DND-41 (cell line): Measurements from ENCODE around the gene DNAH1.

Experiments used
- ATAC-seq: fragments of 200-7000 bp; cut with Tn5 transposase; 3 replicates; pipeline ENCODE4 v1.9.1; 2021; ENCODE audit warnings: low read depth; ENCODE audit not compliant: insufficient read depth
- DNase-seq: peaks from one replicate; pipeline ENCODE4 v3.0.0-alpha.2; 2020
- H2AFZ ChIP-seq: 2 replicates; pipeline ENCODE4 v1.6.0; 2012; ENCODE audit warnings: low read depth, low read length
- H3K27ac ChIP-seq: 2 replicates; pipeline ENCODE4 v1.5.1; 2012; ENCODE audit warnings: low read length, inconsistent platforms
- H3K27me3 ChIP-seq: fragments of 200-600 bp; sonication (generic); 2 replicates; pipeline ENCODE4 v1.6.0; 2012; ENCODE audit warnings: low read length, mild to moderate bottlenecking, inconsistent platforms; ENCODE audit not compliant: insufficient read depth, poor library complexity
- H3K36me3 ChIP-seq: 2 replicates; pipeline ENCODE4 v1.5.1; 2012; ENCODE audit warnings: low read length, inconsistent platforms; ENCODE audit not compliant: insufficient read depth
- H3K4me1 ChIP-seq: 2 replicates; pipeline ENCODE4 v1.5.1; 2012; ENCODE audit warnings: mild to moderate bottlenecking, low read length; ENCODE audit not compliant: insufficient read depth
- H3K4me2 ChIP-seq: 2 replicates; pipeline ENCODE4 v1.6.0; 2012; ENCODE audit warnings: mild to moderate bottlenecking, moderate library complexity, low read length, inconsistent platforms; ENCODE audit not compliant: insufficient read depth
- H3K4me3 ChIP-seq, 2 experiments: fragments of 200-600 bp in 1 of 2; shearing (Covaris generic) in 1 of 2; 2 replicates each; pipeline ENCODE4 v1.5.1; 2012 to 2016; ENCODE audit warnings: inconsistent platforms in 2 of 2, low read length in 2 of 2, mild to moderate bottlenecking in 2 of 2, low read depth in 1 of 2, moderate library complexity in 1 of 2
- H3K79me2 ChIP-seq: 2 replicates; pipeline ENCODE4 v1.6.0; 2012; ENCODE audit warnings: low read length, inconsistent platforms; ENCODE audit not compliant: insufficient read depth
- H3K9ac ChIP-seq: 2 replicates; pipeline ENCODE4 v1.6.0; 2012; ENCODE audit warnings: low read depth, mild to moderate bottlenecking, inconsistent platforms, low read length, moderate library complexity
- H3K9me3 ChIP-seq: 2 replicates; pipeline ENCODE4 v1.5.1; 2012; ENCODE audit warnings: low read length, moderate library complexity, mild to moderate bottlenecking, inconsistent platforms; ENCODE audit not compliant: insufficient read depth, severe bottlenecking
- H4K20me1 ChIP-seq: 2 replicates; pipeline ENCODE4 v1.6.0; 2012; ENCODE audit warnings: low read length; ENCODE audit not compliant: insufficient read depth
- EZH2 ChIP-seq: IDR thresholded peaks from 3 replicates; pipeline ENCODE4 v1.6.1; 2012; ENCODE audit warnings: borderline replicate concordance, low read depth, mild to moderate bottlenecking, moderate library complexity, low read length, inconsistent platforms; ENCODE audit not compliant: severe bottlenecking
- TF ChIP-seq, protein P1 (sequence below): IDR thresholded peaks from 2 replicates; pipeline ENCODE4 v1.5.1; 2012; ENCODE audit warnings: borderline replicate concordance, low read length, moderate library complexity, mild to moderate bottlenecking; ENCODE audit not compliant: poor library complexity, severe bottlenecking; ENCODE audit errors: extremely low read depth

Gene DNAH1

DNA sequence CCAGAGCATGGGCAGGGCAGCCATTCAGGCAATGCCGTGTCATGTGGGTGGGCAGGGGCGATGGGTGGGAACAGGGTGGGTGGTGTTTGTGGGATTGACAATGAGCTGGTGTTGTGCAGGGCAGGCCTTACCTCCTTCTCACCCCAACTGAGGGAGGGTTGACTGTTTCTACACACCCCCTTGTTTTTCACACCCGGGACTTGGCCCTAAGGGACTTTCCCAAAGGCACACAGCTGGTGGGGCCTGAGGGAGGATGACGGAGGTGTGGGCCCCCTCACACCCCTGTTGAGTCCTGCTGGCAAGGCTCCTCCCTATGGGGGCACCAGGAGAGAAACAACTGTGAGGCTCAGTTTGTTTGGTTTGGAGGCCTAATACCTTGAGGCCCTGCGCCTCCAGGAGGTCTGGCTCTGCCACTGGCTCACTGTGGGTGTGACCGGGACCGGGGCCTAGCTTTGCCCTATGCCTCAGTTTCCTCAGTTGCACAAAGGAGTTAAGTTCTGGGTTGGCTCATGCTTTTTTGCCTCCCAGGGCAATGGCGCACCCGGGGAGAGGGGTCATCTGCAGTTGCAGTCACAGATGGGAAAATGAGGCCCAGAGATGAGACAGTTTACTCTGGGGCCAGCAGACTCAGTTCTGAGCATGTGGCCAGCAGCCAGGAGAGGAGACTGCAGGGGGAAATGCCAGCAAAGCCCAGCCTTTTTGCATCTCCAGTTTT lies 5.1 kb upstream of the DNAH1 start:
- Histone ChIP-seq H3K79me2 (no peaks in the 10 kb centered on the region), H3K4me2 (no peak overlapping the region), H3K27me3 (no peaks in the 10 kb centered on the region), H3K9ac (no peak overlapping the region), H3K9me3 (no peaks in the 10 kb centered on the region), H3K27ac (no peak overlapping the region), H3K36me3 (no peaks in the 10 kb centered on the region), H2AFZ (no peak overlapping the region), H3K4me3 (no peak overlapping the region), H3K4me1 (no peaks in the 10 kb centered on the region), H4K20me1 (0 out of 2 replicates have a peak, but pooled peaks cover 1% of the 10 kb centered on the region)
- ATAC-seq = no peak
- TF ChIP-seq, protein P1, sequence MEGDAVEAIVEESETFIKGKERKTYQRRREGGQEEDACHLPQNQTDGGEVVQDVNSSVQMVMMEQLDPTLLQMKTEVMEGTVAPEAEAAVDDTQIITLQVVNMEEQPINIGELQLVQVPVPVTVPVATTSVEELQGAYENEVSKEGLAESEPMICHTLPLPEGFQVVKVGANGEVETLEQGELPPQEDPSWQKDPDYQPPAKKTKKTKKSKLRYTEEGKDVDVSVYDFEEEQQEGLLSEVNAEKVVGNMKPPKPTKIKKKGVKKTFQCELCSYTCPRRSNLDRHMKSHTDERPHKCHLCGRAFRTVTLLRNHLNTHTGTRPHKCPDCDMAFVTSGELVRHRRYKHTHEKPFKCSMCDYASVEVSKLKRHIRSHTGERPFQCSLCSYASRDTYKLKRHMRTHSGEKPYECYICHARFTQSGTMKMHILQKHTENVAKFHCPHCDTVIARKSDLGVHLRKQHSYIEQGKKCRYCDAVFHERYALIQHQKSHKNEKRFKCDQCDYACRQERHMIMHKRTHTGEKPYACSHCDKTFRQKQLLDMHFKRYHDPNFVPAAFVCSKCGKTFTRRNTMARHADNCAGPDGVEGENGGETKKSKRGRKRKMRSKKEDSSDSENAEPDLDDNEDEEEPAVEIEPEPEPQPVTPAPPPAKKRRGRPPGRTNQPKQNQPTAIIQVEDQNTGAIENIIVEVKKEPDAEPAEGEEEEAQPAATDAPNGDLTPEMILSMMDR = no peak
- no peak for TF ChIP-seq EZH2
- no peak for DNase-seq

DNA sequence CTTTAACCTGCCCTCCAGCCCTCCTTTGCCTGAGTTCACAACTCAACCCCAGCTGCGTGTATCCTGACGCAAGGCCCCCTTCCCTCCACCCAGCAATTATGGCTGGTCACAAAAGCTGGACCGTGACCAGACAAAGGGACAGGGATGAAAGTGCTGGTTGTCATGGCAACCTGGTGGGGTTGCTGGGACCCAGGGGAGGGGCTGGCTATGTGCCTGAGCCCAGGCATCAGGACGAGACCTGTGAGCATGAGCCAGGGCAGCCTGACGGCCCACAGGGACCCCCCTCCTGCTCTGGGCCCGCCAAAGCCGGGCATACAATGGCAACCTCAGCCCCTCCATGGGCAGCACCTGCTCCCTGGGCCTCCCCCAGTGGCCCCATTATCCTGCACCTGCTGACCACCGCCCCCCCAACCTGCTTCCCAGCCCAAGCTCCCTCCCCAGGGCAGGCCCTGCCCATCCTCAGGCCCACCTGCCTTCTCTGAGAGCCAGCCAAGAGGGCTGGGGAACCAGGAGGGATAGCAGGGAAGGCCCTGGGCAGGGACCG lies 4.5 kb upstream of the DNAH1 start:
- H4K20me1 ChIP-seq = 0 out of 2 replicates have a peak, but pooled peaks cover 4% of the 10 kb centered on the region
- no peaks in the 10 kb centered on the region for H3K36me3 ChIP-seq
- no peaks in the 10 kb centered on the region for H3K27me3 ChIP-seq
- no peak for TF ChIP-seq EZH2
- TF ChIP-seq, protein P1 = no peak
- H3K4me3 ChIP-seq = no peak overlapping the region
- ATAC-seq = no peak
- H3K4me2 ChIP-seq = no peak overlapping the region
- H3K79me2 ChIP-seq = no peaks in the 10 kb centered on the region
- DNase-seq = no peak
- no peaks in the 10 kb centered on the region for H3K4me1 ChIP-seq
- H3K9ac ChIP-seq = no peak overlapping the region
- H3K9me3 ChIP-seq = no peaks in the 10 kb centered on the region
- no peak overlapping the region for H3K27ac ChIP-seq
- H2AFZ ChIP-seq = no peak overlapping the region

DNA sequence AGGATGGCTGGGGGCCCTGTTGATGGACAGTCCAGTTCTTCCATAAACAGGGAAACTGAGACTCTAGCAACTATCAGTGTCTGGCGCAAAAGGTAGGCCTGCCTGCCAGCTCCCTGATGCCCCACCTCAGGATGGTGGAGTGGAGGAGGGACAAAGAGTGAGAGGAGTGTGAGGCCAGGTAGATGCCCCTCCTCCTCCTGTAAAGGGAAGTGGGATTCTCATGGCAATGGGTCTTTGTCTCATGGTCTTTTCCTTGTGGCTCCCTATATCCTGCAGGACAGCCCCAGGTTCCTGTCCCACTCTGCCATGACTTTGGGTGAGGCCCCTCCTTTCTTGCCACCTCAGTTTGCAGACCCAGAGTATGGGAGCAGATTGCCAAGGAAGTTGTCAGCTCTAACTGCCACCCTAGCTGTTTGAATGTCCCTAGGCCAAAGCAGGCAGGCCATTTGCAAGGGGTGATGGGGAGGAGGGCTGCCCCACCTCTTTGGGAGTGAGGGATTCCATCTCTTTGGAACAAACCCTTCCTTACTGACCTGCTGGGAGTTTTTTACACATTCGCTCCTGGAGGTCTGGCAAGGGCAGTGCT lies 2.8 kb upstream of the DNAH1 start:
- Histone ChIP-seq H3K9ac (no peak overlapping the region), H3K27me3 (no peaks in the 10 kb centered on the region), H3K9me3 (no peaks in the 10 kb centered on the region), H3K4me3 (no peak overlapping the region), H3K4me2 (no peak overlapping the region), H3K36me3 (no peaks in the 10 kb centered on the region), H4K20me1 (0 out of 2 replicates have a peak, but pooled peaks cover 4% of the 10 kb centered on the region), H2AFZ (no peak overlapping the region), H3K79me2 (no peaks in the 10 kb centered on the region), H3K27ac (no peak overlapping the region), H3K4me1 (no peaks in the 10 kb centered on the region)
- ATAC-seq (no peak), DNase-seq (no peak)
- TF ChIP-seq EZH2 = no peak
- TF ChIP-seq, protein P1 = no peak
